B cell (primary cell): Measurements from ENCODE around the gene SDR42E1. TPM values are rescaled to one million over a fixed set of nuclear protein-coding genes. Genes with fewer than 3 reads are reported as not detected.

Experiments
- ATAC-seq: fragments of 200-7000 bp; cut with Tn5 transposase; one replicate; pipeline ENCODE4 v1.10.0; 2021; ENCODE audit warnings: low read depth, mild to moderate bottlenecking, moderate number of reproducible peaks, moderate library complexity
- CTCF ChIA-PET: fragments of 350-600 bp; sonication (Branson Sonifier 250); formaldehyde crosslinking; loops from one replicate; lab custom pipeline; 2021; ENCODE audit warnings: antibody characterized with exemption, inconsistent platforms; lab: Charles Lee
- POLR2A ChIA-PET: fragments of 350-600 bp; sonication (Branson Sonifier 250); formaldehyde crosslinking; loops from one replicate; lab custom pipeline; 2021; ENCODE audit warnings: antibody characterized with exemption; lab: Charles Lee
- DNase-seq: peaks from one replicate; pipeline ENCODE4 v3.0.0; 2013
- H2AFZ ChIP-seq: 2 replicates; pipeline ENCODE4 v1.6.1; 2012; ENCODE audit warnings: mild to moderate bottlenecking, low read depth, low read length; ENCODE audit not compliant: insufficient read depth, poor library complexity, severe bottlenecking
- H3K27ac ChIP-seq, 2 donors: 1 replicate in 1 of 2; 2 replicates in 1 of 2; pipeline ENCODE4 v1.5.1; 2012 to 2013; ENCODE audit warnings: low read length in 2 of 2, mild to moderate bottlenecking in 2 of 2, moderate library complexity in 1 of 2
- H3K27me3 ChIP-seq, 4 experiments: fragments of 200-600 bp in 1 of 4; sonication (generic) in 1 of 4; replicated peaks in 1 of 4; 1 replicate in 2 of 4; 2 replicates in 2 of 4; pipeline versions ENCODE4 v1.6.1 to v1.7.0; 2013 to 2016; ENCODE audit warnings: low read length in 3 of 4, mild to moderate bottlenecking in 2 of 4, mixed read lengths in 1 of 4, moderate library complexity in 1 of 4; ENCODE audit not compliant: insufficient read depth in 4 of 4, control insufficient read depth in 3 of 4; ENCODE audit errors: control extremely low read depth in 1 of 4
- H3K36me3 ChIP-seq, 2 experiments: replicated peaks in 1 of 2; 1 replicate in 1 of 2; 2 replicates in 1 of 2; pipeline versions ENCODE4 v1.6.1 to v1.7.1; 2013; ENCODE audit warnings: low read length in 1 of 2; ENCODE audit not compliant: insufficient read depth in 2 of 2, control insufficient read depth in 1 of 2; ENCODE audit errors: control extremely low read depth in 1 of 2, extremely low read depth in 1 of 2
- H3K4me1 ChIP-seq, 2 donors: fragments of 200-600 bp in 1 of 2; sonication (generic) in 1 of 2; 1 replicate in 1 of 2; 2 replicates in 1 of 2; pipeline versions ENCODE4 v1.5.1 to v1.6.1; 2013 to 2017; ENCODE audit warnings: low read length in 2 of 2; ENCODE audit not compliant: control insufficient read depth in 2 of 2, insufficient read depth in 2 of 2
- H3K4me2 ChIP-seq: replicated peaks from 2 replicates; pipeline ENCODE3; 2012; ENCODE audit warnings: mild to moderate bottlenecking, low read depth, low read length; ENCODE audit not compliant: poor library complexity, severe bottlenecking
- H3K4me3 ChIP-seq, 5 experiments: fragments of 200-600 bp in 1 of 5; sonication (generic) in 1 of 5; 1 replicate in 3 of 5; 2 replicates in 2 of 5; pipeline versions ENCODE4 v1.5.1 to v1.7.0; 2011 to 2016; ENCODE audit warnings: low read length in 4 of 5, mild to moderate bottlenecking in 4 of 5, low read depth in 2 of 5, control low read depth in 1 of 5, moderate library complexity in 1 of 5; ENCODE audit not compliant: insufficient read depth in 1 of 5; ENCODE audit errors: control extremely low read depth in 1 of 5, extremely low read depth in 1 of 5
- H3K79me2 ChIP-seq: fragments of 200-600 bp; sonication (generic); one replicate; pipeline ENCODE4 v1.6.0; 2016; ENCODE audit warnings: low read length; ENCODE audit not compliant: control insufficient read depth, insufficient read depth
- H3K9ac ChIP-seq: fragments of 200-600 bp; sonication (generic); 2 replicates; pipeline ENCODE4 v1.6.1; 2017; ENCODE audit warnings: mild to moderate bottlenecking, low read length, moderate library complexity
- H3K9me3 ChIP-seq, 3 donors: one replicate each; pipeline versions ENCODE4 v1.6.1 to v1.7.1; 2013; ENCODE audit warnings: low read length in 2 of 3; ENCODE audit not compliant: control insufficient read depth in 2 of 3, insufficient read depth in 1 of 3; ENCODE audit errors: control extremely low read depth in 1 of 3
- H4K20me1 ChIP-seq: 2 replicates; pipeline ENCODE4 v1.6.0; 2012; ENCODE audit warnings: mild to moderate bottlenecking, low read length; ENCODE audit not compliant: insufficient read depth, control insufficient read depth, poor library complexity, severe bottlenecking
- H3K27ac Mint-ChIP-seq: one replicate; pipeline ENCODE4 v1.8.0; 2021; ENCODE audit warnings: mixed read lengths
- H3K27me3 Mint-ChIP-seq: one replicate; pipeline ENCODE4 v1.8.0; 2021; ENCODE audit warnings: mixed read lengths
- H3K4me1 Mint-ChIP-seq: one replicate; pipeline ENCODE4 v1.8.0; 2021; ENCODE audit warnings: mixed read lengths
- H3K4me3 Mint-ChIP-seq: one replicate; pipeline ENCODE4 v1.8.0; 2021; ENCODE audit warnings: mixed read lengths
- H3K9me3 Mint-ChIP-seq: one replicate; pipeline ENCODE4 v1.8.0; 2022; ENCODE audit warnings: mixed read lengths; ENCODE audit not compliant: insufficient read depth
- EZH2 ChIP-seq: IDR thresholded peaks from 2 replicates; pipeline ENCODE4 v1.6.1; 2012; ENCODE audit warnings: borderline replicate concordance, low read depth, mild to moderate bottlenecking, moderate library complexity, low read length; ENCODE audit not compliant: insufficient read depth, poor library complexity, severe bottlenecking
- WGBS: methylation state at CpG from one replicate; pipeline ENCODE4 v1.1.5; 2013; ENCODE audit warnings: missing lambda C conversion rate; ENCODE audit not compliant: insufficient coverage; 5-methylcytosine and 5-hydroxymethylcytosine counted together
- intact Hi-C: fragments of 100-400 bp; cut with micrococcal nuclease; formaldehyde crosslinking; loops from one replicate; pipeline ENCODE4 v1.10.0; 2022
- polyA plus RNA-seq: library from polyadenylated mRNA; depleted of rRNA; stranded (reverse); fragments of >200 nt; gene quantifications from 2 replicates; pipeline ENCODE4 v1.2.3, GENCODE V29; 2012
- total RNA-seq, 2 donors: library from RNA; stranded (reverse); fragments of 120-200 nt in 1 of 2; gene quantifications; 1 replicate in 1 of 2; 2 replicates in 1 of 2; pipeline versions ENCODE4 v1.2.3 to v1.2.4, GENCODE V29; 2013 to 2022
- TF ChIP-seq, protein P1 (sequence below): fragments of 200-600 bp; IDR thresholded peaks from one replicate; pipeline ENCODE4 v1.8.0; 2022; ENCODE audit warnings: antibody characterized with exemption, mild to moderate bottlenecking

SDR42E1 gene
- total and polyA plus RNA-seq, 2 donors (not counting 1 experiment from before 2014, with no cell fraction given): 2.1 to 6.9 TPM

GRCh38 chr16:82041542-82041941, 30.3 kb upstream of the SDR42E1 start:
- Histone ChIP-seq H3K27ac (no peak overlapping the region), H3K4me1 (no peaks in the 10 kb centered on the region), H2AFZ (no peak overlapping the region), H3K79me2 (no peaks in the 10 kb centered on the region), H4K20me1 (no peaks in the 10 kb centered on the region), H3K4me3 (no peak overlapping the region), H3K4me2 (no peak overlapping the region), H3K9me3 (no peaks in the 10 kb centered on the region), H3K9ac (no peak overlapping the region), H3K27me3 (peaks cover 0 to 16% (median 0%) of the 10 kb centered on the region in 4 experiments), H3K36me3 (no peaks in the 10 kb centered on the region)
- CTCF ChIA-PET: no interaction called here
- intact Hi-C loops: no loop called here
- WGBS: 89% methylated on average over 3 of the region's 4 CpGs
- H3K9me3 Mint-ChIP-seq: no peaks in the 10 kb centered on the region
- no peaks in the 10 kb centered on the region for H3K4me1 Mint-ChIP-seq
- POLR2A ChIA-PET: no interaction called here
- ATAC-seq (no peak), DNase-seq (no peak)
- H3K4me3 Mint-ChIP-seq: no peak overlapping the region
- no peak overlapping the region for H3K27ac Mint-ChIP-seq
- peaks cover 38% of the 10 kb centered on the region for H3K27me3 Mint-ChIP-seq
- TF ChIP-seq, protein P1, sequence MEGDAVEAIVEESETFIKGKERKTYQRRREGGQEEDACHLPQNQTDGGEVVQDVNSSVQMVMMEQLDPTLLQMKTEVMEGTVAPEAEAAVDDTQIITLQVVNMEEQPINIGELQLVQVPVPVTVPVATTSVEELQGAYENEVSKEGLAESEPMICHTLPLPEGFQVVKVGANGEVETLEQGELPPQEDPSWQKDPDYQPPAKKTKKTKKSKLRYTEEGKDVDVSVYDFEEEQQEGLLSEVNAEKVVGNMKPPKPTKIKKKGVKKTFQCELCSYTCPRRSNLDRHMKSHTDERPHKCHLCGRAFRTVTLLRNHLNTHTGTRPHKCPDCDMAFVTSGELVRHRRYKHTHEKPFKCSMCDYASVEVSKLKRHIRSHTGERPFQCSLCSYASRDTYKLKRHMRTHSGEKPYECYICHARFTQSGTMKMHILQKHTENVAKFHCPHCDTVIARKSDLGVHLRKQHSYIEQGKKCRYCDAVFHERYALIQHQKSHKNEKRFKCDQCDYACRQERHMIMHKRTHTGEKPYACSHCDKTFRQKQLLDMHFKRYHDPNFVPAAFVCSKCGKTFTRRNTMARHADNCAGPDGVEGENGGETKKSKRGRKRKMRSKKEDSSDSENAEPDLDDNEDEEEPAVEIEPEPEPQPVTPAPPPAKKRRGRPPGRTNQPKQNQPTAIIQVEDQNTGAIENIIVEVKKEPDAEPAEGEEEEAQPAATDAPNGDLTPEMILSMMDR: no peak
- TF ChIP-seq EZH2: no peak

DNA sequence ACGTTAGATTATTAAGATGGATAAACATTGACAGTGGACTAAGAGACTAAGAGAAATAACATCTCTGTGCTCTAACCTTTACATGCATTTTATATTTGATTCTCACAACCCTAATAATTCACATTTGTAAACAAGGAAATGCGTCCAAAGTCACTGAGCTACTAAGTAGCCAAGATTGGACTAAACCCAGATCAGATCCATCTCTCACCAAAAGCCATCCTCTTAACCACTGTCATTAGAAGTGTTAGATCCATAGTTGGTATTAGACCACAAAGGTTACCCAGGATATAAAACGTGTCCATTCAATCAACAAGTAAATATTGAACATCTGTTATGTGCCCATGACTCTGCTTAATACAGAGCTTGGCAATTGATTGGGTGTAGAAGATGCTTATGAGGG, 29.0 kb upstream of the SDR42E1 start:
- H3K9ac ChIP-seq: no peak overlapping the region
- WGBS: no CpG with 5 or more reads among the region's 3 CpGs
- H3K27me3 Mint-ChIP-seq: peaks cover 40% of the 10 kb centered on the region
- H3K9me3 ChIP-seq: no peaks in the 10 kb centered on the region
- H3K27me3 ChIP-seq: peaks cover 0 to 8% (median under 1%) of the 10 kb centered on the region in 4 experiments
- H3K9me3 Mint-ChIP-seq: no peaks in the 10 kb centered on the region
- H3K4me3 Mint-ChIP-seq: no peak overlapping the region
- H3K27ac Mint-ChIP-seq: no peak overlapping the region
- H3K27ac ChIP-seq: no peak overlapping the region
- H3K4me3 ChIP-seq: no peak overlapping the region
- H4K20me1 ChIP-seq: no peaks in the 10 kb centered on the region
- H3K36me3 ChIP-seq: no peaks in the 10 kb centered on the region
- TF ChIP-seq, protein P1: no peak
- no peak for TF ChIP-seq EZH2
- H3K4me1 ChIP-seq: no peaks in the 10 kb centered on the region
- no peak overlapping the region for H2AFZ ChIP-seq
- H3K4me1 Mint-ChIP-seq: no peaks in the 10 kb centered on the region
- CTCF ChIA-PET: no interaction called here
- intact Hi-C loops: no loop called here
- DNase-seq (no peak), ATAC-seq (no peak)
- no peaks in the 10 kb centered on the region for H3K79me2 ChIP-seq
- H3K4me2 ChIP-seq: no peak overlapping the region
- POLR2A ChIA-PET: no interaction called here
